ENCODE measurements around the gene CSTF1. TPM values are rescaled to one million over a fixed set of nuclear protein-coding genes. Genes with fewer than 3 reads are reported as not detected.

Gene CSTF1
- total RNA-seq, 2 donors from 2014 or later: 47.9 to 50.1 TPM

GRCh38 chr20:56348746-56349145 is 43.7 kb upstream of the CSTF1 start:
- Histone ChIP-seq H3K9ac (ENCODE audit: extremely low read depth, low read length, poor library complexity, severe bottlenecking) (peak overlapping the region; percentile 52), H3K27me3 (ENCODE audit: control insufficient read depth, insufficient read depth, low read length, poor library complexity, severe bottlenecking) (peaks cover 8% of the 10 kb centered on the region), H3K4me1 (ENCODE audit: control insufficient read depth, insufficient read depth, low read length) (no peaks in the 10 kb centered on the region), H3K27ac (ENCODE audit: low read depth, low read length) (no peak overlapping the region), H3K4me3 (ENCODE audit: low read length) (peak overlapping the region; percentile 62), H3K36me3 (ENCODE audit: control insufficient read depth, insufficient read depth, low read length) (no peaks in the 10 kb centered on the region), H3K9me3 (ENCODE audit: control insufficient read depth, low read length) (peaks cover 8% of the 10 kb centered on the region)
- no peak overlapping the region for H3K27ac Mint-ChIP-seq
- no peak for DNase-seq
- no peaks in the 10 kb centered on the region for H3K36me3 Mint-ChIP-seq (ENCODE audit: low read depth)
- 8 to 16% methylated on average over 3 of the region's 3 CpGs for WGBS, 2 experiments (ENCODE audit: insufficient coverage in 1 of 2, insufficient read length in 1 of 2)
- peaks cover 15% of the 10 kb centered on the region for H3K9me3 Mint-ChIP-seq
- H3K4me3 Mint-ChIP-seq: peak overlapping the region; percentile 35
- peaks cover 41% of the 10 kb centered on the region for H3K27me3 Mint-ChIP-seq (ENCODE audit: insufficient read depth)
- TF ChIP-seq, protein P1, sequence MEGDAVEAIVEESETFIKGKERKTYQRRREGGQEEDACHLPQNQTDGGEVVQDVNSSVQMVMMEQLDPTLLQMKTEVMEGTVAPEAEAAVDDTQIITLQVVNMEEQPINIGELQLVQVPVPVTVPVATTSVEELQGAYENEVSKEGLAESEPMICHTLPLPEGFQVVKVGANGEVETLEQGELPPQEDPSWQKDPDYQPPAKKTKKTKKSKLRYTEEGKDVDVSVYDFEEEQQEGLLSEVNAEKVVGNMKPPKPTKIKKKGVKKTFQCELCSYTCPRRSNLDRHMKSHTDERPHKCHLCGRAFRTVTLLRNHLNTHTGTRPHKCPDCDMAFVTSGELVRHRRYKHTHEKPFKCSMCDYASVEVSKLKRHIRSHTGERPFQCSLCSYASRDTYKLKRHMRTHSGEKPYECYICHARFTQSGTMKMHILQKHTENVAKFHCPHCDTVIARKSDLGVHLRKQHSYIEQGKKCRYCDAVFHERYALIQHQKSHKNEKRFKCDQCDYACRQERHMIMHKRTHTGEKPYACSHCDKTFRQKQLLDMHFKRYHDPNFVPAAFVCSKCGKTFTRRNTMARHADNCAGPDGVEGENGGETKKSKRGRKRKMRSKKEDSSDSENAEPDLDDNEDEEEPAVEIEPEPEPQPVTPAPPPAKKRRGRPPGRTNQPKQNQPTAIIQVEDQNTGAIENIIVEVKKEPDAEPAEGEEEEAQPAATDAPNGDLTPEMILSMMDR (conservative IDR thresholded peaks at IDR 0.05): no peak
- H3K4me1 Mint-ChIP-seq: peaks cover 34% of the 10 kb centered on the region

DNA sequence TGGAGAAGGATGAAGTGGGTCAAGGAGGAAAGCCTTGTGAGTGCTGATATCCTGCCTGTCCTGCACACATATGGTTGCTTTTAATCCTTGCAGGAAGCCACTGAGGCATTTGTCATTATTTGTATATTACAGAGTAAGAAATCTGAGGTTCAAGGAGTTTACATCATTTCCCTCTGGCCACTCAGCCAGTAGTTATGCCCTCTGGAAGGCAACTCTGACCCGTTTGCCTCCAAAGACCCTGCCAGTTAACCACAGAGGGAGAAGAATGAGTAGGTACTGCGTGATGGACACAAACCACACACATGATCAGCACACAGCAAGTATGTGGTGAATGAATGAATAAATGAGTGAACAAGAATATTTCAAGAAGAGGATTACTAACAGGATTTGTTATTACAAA is 41.6 kb upstream of the CSTF1 start:
- Mint-ChIP-seq H3K9me3 (peaks cover 15% of the 10 kb centered on the region), H3K36me3 (ENCODE audit: low read depth) (no peaks in the 10 kb centered on the region), H3K27me3 (ENCODE audit: insufficient read depth) (peaks cover 20% of the 10 kb centered on the region), H3K4me1 (peaks cover 25% of the 10 kb centered on the region), H3K4me3 (no peak overlapping the region), H3K27ac (no peak overlapping the region)
- no peak overlapping the region for H3K9ac ChIP-seq (ENCODE audit: extremely low read depth, low read length, poor library complexity, severe bottlenecking)
- 92 to 100% methylated on average over 1 of the region's 2 CpGs for WGBS, 2 experiments (ENCODE audit: insufficient coverage in 1 of 2, insufficient read length in 1 of 2)
- no peak overlapping the region for H3K27ac ChIP-seq (ENCODE audit: low read depth, low read length)
- no peak for DNase-seq
- TF ChIP-seq, protein P1 (conservative IDR thresholded peaks at IDR 0.05): no peak
- H3K27me3 ChIP-seq (ENCODE audit: control insufficient read depth, insufficient read depth, low read length, poor library complexity, severe bottlenecking): no peaks in the 10 kb centered on the region
- H3K4me1 ChIP-seq (ENCODE audit: control insufficient read depth, insufficient read depth, low read length): no peaks in the 10 kb centered on the region
- peaks cover 8% of the 10 kb centered on the region for H3K9me3 ChIP-seq (ENCODE audit: control insufficient read depth, low read length)
- H3K36me3 ChIP-seq (ENCODE audit: control insufficient read depth, insufficient read depth, low read length): no peaks in the 10 kb centered on the region
- no peak overlapping the region for H3K4me3 ChIP-seq (ENCODE audit: low read length)

DNA sequence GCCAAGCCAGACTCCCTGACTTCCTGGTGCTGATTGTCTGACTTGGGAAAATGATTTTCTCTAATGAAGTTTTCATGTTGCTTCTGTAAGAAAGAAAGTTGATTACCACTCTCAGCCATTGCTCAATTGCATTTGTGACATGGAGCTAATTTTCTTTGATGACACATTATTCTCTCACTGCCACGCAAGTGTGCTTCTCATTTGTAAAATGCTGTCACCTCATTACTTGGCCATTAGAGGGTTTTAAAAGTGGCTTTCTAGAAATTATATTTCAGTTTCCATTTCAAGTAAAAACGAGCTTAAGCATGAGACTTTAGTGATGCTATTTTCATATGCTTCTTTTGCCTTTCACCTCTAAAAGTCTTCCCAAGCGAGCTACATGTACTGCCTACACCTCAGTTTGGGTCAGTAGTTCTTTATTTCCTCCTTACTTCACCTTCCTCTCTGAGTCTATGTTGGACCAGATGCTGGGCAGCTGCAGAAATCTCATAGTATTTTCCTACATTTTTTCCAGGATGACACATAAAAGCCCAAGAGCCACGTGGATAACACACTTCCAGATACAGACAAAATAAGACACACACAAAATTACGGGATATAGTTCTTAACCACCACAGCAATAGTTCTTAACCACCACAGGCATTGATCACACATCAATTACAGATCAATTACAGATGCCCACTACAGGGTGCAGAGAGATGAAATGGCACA is 39.9 kb upstream of the CSTF1 start:
- WGBS, 2 experiments (ENCODE audit: insufficient coverage in 1 of 2, insufficient read length in 1 of 2): 88 to 90% methylated on average over 3 to 5 of the region's 5 CpGs
- Histone ChIP-seq H3K27ac (ENCODE audit: low read depth, low read length) (no peak overlapping the region), H3K27me3 (ENCODE audit: control insufficient read depth, insufficient read depth, low read length, poor library complexity, severe bottlenecking) (no peaks in the 10 kb centered on the region), H3K4me3 (ENCODE audit: low read length) (peak overlapping the region; percentile 14), H3K9me3 (ENCODE audit: control insufficient read depth, low read length) (peaks cover 8% of the 10 kb centered on the region), H3K9ac (ENCODE audit: extremely low read depth, low read length, poor library complexity, severe bottlenecking) (no peak overlapping the region), H3K36me3 (ENCODE audit: control insufficient read depth, insufficient read depth, low read length) (no peaks in the 10 kb centered on the region), H3K4me1 (ENCODE audit: control insufficient read depth, insufficient read depth, low read length) (no peaks in the 10 kb centered on the region)
- DNase-seq: no peak
- peaks cover 17% of the 10 kb centered on the region for H3K4me1 Mint-ChIP-seq
- H3K36me3 Mint-ChIP-seq (ENCODE audit: low read depth): no peaks in the 10 kb centered on the region
- TF ChIP-seq, protein P1 (conservative IDR thresholded peaks at IDR 0.05): no peak
- peaks cover 15% of the 10 kb centered on the region for H3K27me3 Mint-ChIP-seq (ENCODE audit: insufficient read depth)
- H3K27ac Mint-ChIP-seq: no peak overlapping the region
- H3K9me3 Mint-ChIP-seq: peaks cover 15% of the 10 kb centered on the region
- no peak overlapping the region for H3K4me3 Mint-ChIP-seq

Measured in endodermal cell (in vitro differentiated cells).